GM13976 (cell line): ENCODE measurements around the gene NTN5.

Source experiments
- DNase-seq: peaks from one replicate; pipeline ENCODE4 v3.0.0; 2012; ENCODE audit warnings: low spot score
- in situ Hi-C: fragments of 300-500 bp; cut with MboI; formaldehyde crosslinking; loops from one replicate; pipeline ENCODE4 v1.12.0; 2022; ENCODE audit warnings: low sequenced_read_pairs, mixed read lengths, inconsistent platforms; ENCODE audit not compliant: unreplicated experiment
- TF ChIP-seq, protein P1 (sequence below): IDR thresholded peaks from 2 replicates; pipeline ENCODE4 v1.5.1; 2012; ENCODE audit warnings: borderline replicate concordance, mild to moderate bottlenecking; ENCODE audit not compliant: insufficient read depth; ENCODE audit errors: extremely low read depth, missing control alignments, control extremely low read depth

The NTN5 gene

GRCh38 chr19:48637948-48638830, 34.6 kb downstream of the NTN5 start:
- in situ Hi-C loops = no loop called here
- DNase-seq = peak; percentile 86
- TF ChIP-seq, protein P1, sequence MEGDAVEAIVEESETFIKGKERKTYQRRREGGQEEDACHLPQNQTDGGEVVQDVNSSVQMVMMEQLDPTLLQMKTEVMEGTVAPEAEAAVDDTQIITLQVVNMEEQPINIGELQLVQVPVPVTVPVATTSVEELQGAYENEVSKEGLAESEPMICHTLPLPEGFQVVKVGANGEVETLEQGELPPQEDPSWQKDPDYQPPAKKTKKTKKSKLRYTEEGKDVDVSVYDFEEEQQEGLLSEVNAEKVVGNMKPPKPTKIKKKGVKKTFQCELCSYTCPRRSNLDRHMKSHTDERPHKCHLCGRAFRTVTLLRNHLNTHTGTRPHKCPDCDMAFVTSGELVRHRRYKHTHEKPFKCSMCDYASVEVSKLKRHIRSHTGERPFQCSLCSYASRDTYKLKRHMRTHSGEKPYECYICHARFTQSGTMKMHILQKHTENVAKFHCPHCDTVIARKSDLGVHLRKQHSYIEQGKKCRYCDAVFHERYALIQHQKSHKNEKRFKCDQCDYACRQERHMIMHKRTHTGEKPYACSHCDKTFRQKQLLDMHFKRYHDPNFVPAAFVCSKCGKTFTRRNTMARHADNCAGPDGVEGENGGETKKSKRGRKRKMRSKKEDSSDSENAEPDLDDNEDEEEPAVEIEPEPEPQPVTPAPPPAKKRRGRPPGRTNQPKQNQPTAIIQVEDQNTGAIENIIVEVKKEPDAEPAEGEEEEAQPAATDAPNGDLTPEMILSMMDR = no peak

- in situ Hi-C loops = no loop called here
- peak; percentile 95 for DNase-seq
- TF ChIP-seq, protein P1 = no peak
Measured at GRCh38 chr19:48637449-48637947, 35.3 kb downstream of the NTN5 start.

DNA sequence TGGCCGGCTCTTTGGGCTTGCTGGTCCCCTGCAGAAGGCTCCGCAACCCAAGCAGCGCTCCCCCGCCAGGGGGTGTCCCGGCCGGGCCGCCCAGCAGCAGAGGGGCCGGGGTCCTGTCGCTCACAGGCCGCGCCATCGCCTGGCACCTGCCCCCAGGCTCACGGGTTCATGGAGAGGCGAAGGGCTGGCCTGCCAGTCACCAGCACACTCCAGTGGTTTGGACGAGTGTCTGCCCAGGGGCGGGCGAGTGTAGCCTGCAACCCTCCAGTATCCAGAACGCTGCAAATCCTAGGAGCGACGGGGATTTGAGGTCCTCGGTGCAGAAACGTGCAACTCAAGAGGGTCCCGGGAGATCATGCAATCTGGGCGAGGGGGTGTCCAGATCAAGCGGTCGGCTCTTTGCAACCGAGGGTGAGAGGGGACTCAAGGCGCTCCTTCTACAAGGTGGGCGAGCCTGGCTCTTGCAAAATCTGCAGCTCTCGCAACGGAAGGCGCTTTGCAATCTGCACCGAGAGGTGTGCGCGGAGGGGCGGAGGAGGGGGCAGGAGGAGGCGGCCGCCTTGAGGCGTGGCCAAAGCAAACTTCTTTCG, 35.9 kb downstream of the NTN5 start, which contains the start of gene DBP:
TSS of gene DBP (minus strand) at position 521 of the 590 bp plus-strand sequence. CDS start at position 136, 385 bp downstream.
- TF ChIP-seq, protein P1 = no peak
- in situ Hi-C loops = no loop called here
- no peak for DNase-seq

DNA sequence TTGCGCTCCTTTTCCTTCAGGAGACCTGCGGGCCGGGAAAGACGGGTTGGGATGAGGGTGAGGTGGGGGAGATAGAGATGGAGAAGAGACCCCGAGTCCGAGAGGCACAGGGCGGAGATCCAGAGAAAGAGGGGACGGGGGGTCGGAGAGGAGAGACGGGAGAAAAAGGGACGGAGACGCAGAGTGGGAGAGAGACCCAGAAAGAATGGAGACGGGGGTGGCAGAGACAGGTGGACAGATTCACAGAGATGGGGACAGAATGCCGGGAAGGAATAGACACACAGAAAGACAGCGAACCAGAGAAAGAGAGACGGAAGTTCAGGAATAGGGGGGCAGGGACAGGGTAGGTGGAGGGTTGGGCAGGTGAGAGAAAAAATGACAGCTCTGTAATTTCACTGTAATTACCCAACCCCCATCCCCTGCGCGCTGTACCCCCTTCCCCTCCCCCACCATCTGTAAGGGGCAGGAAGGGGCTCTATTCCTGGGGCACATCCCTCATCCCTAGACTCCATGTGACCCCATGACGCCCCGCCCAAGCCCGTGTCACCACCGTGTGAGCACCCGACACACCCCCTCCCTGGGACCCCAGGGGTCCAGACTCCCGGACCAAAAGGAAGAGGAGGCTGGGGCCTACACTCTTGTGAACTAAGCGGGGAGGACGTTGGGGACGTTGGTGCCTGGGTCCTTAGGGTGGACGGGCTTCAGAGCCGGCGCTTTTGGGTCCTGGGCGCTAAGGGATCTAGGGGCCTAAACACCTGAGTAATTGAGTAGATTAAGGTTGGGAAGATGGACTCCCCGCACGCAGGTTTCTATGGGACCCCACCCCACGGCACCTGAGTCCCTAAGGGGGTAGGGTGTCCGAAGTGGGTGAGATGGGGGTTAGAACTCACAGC, 36.6 kb downstream of the NTN5 start:
- in situ Hi-C loops = no loop called here
- no peak for DNase-seq
- TF ChIP-seq, protein P1 = no peak

GRCh38 chr19:48635263-48635965, 37.4 kb downstream of the NTN5 start:
- DNase-seq = peak; percentile 90
- TF ChIP-seq, protein P1 = no peak
- in situ Hi-C loops = no loop called here
